ENCODE measurements around the gene MAP3K14.
A peak's percentile ranks its signal among the peaks of the same experiment; 100 is the strongest.

Gene MAP3K14

GRCh38 chr17:45246338-45246737, 70.5 kb downstream of the MAP3K14 start:
- H3K4me3 ChIP-seq (ENCODE audit: low read depth, low read length): no peak overlapping the region
- H3K27ac ChIP-seq: no peak overlapping the region
- no peaks in the 10 kb centered on the region for H3K27me3 ChIP-seq (ENCODE audit: control insufficient read depth, insufficient read depth, low read length)
- H3K9ac ChIP-seq: no peak overlapping the region
- no peak overlapping the region for H2AFZ ChIP-seq
- H3K79me2 ChIP-seq: no peaks in the 10 kb centered on the region
- no peaks in the 10 kb centered on the region for H3K9me3 ChIP-seq (ENCODE audit: control insufficient read depth, low read length)
- TF ChIP-seq CTCF (IDR thresholded peaks at IDR 0.05): no peak
- H3K4me1 ChIP-seq: peaks cover 8% of the 10 kb centered on the region
- H3K36me3 ChIP-seq (ENCODE audit: control insufficient read depth, insufficient read depth, low read length): no peaks in the 10 kb centered on the region
- no peak overlapping the region for H3K4me2 ChIP-seq (ENCODE audit: low read length)

GRCh38 chr17:45244725-45245656, 71.8 kb downstream of the MAP3K14 start:
- no peak for TF ChIP-seq CTCF (IDR thresholded peaks at IDR 0.05)

GRCh38 chr17:45243750-45244149, 73.1 kb downstream of the MAP3K14 start:
- H3K27me3 ChIP-seq (ENCODE audit: control insufficient read depth, insufficient read depth, low read length): no peaks in the 10 kb centered on the region
- TF ChIP-seq CTCF (IDR thresholded peaks at IDR 0.05): no peak
- no peak overlapping the region for H3K4me3 ChIP-seq (ENCODE audit: low read depth, low read length)
- peaks cover 7% of the 10 kb centered on the region for H3K4me1 ChIP-seq
- H2AFZ ChIP-seq: no peak overlapping the region
- no peaks in the 10 kb centered on the region for H3K9me3 ChIP-seq (ENCODE audit: control insufficient read depth, low read length)
- no peak overlapping the region for H3K9ac ChIP-seq
- no peak overlapping the region for H3K4me2 ChIP-seq (ENCODE audit: low read length)
- no peaks in the 10 kb centered on the region for H3K79me2 ChIP-seq
- no peak overlapping the region for H3K27ac ChIP-seq
- no peaks in the 10 kb centered on the region for H3K36me3 ChIP-seq (ENCODE audit: control insufficient read depth, insufficient read depth, low read length)

More at GRCh38 chr17:45244725-45245656, 71.8 kb downstream of the MAP3K14 start:
- Histone ChIP-seq H3K27me3 (ENCODE audit: control insufficient read depth, insufficient read depth, low read length) (no peaks in the 10 kb centered on the region), H3K36me3 (ENCODE audit: control insufficient read depth, insufficient read depth, low read length) (no peaks in the 10 kb centered on the region), H3K4me3 (ENCODE audit: low read depth, low read length) (no peak overlapping the region), H3K9ac (no peak overlapping the region), H3K27ac (no peak overlapping the region), H2AFZ (no peak overlapping the region), H3K4me1 (peaks cover 8% of the 10 kb centered on the region), H3K4me2 (ENCODE audit: low read length) (no peak overlapping the region), H3K79me2 (no peaks in the 10 kb centered on the region), H3K9me3 (ENCODE audit: control insufficient read depth, low read length) (no peaks in the 10 kb centered on the region)

- no peak for TF ChIP-seq CTCF (IDR thresholded peaks at IDR 0.05)
- H2AFZ ChIP-seq: peak overlapping the region; percentile 77
- H3K9me3 ChIP-seq (ENCODE audit: control insufficient read depth, low read length): no peaks in the 10 kb centered on the region
- no peak overlapping the region for H3K9ac ChIP-seq
- no peaks in the 10 kb centered on the region for H3K36me3 ChIP-seq (ENCODE audit: control insufficient read depth, insufficient read depth, low read length)
- H3K4me2 ChIP-seq (ENCODE audit: low read length): peak overlapping the region; percentile 49
- peak overlapping the region; percentile 5 for H3K4me3 ChIP-seq (ENCODE audit: low read depth, low read length)
- H3K27ac ChIP-seq: peak overlapping the region; percentile 53
- peaks cover 5% of the 10 kb centered on the region for H3K4me1 ChIP-seq
- no peaks in the 10 kb centered on the region for H3K27me3 ChIP-seq (ENCODE audit: control insufficient read depth, insufficient read depth, low read length)
- no peaks in the 10 kb centered on the region for H3K79me2 ChIP-seq
These were observed 74.8 kb downstream of the MAP3K14 start for GRCh38 chr17:45242029-45242414.
